HepG2 (cell line): Measurements from ENCODE around the gene NLGN2. TPM values are rescaled to one million over a fixed set of nuclear protein-coding genes. Genes with fewer than 3 reads are reported as not detected.

Experiments used
- ARNT ChIP-seq: fragments of 450-650 bp; IDR thresholded peaks from 2 replicates; pipeline ENCODE4 v1.6.1; 2017
- ATF1 ChIP-seq: IDR thresholded peaks from 2 replicates; pipeline ENCODE4 v1.6.1; 2016; ENCODE audit warnings: mild to moderate bottlenecking, control low read depth
- ETV6 ChIP-seq: sonication (generic); formaldehyde crosslinking; conservative IDR thresholded peaks from 2 replicates; pipeline ENCODE4 v1.4.0; 2020; ENCODE audit warnings: missing genetic modification reagents
- HMG20A ChIP-seq: IDR thresholded peaks from 2 replicates; pipeline ENCODE4 v1.6.1; 2016; ENCODE audit warnings: borderline replicate concordance
- HOXA5 ChIP-seq: sonication (generic); formaldehyde crosslinking; IDR thresholded peaks from 2 replicates; pipeline ENCODE4 v1.4.0; 2020; ENCODE audit warnings: missing genetic modification reagents
- KAT7 ChIP-seq: IDR thresholded peaks from 2 replicates; pipeline ENCODE4 v1.6.1; 2018; ENCODE audit warnings: borderline replicate concordance, missing compliant biosample characterization
- PAXIP1 ChIP-seq: sonication (generic); formaldehyde crosslinking; conservative IDR thresholded peaks from 2 replicates; pipeline ENCODE4 v1.4.0; 2020; ENCODE audit warnings: mild to moderate bottlenecking, missing genetic modification reagents, moderate library complexity
- RAD21 ChIP-seq: fragments of 450-650 bp; formaldehyde crosslinking; IDR thresholded peaks from 2 replicates; pipeline ENCODE4 v1.5.0; 2020; ENCODE audit warnings: mild to moderate bottlenecking
- REL ChIP-seq: sonication (generic); formaldehyde crosslinking; conservative IDR thresholded peaks from 2 replicates; pipeline ENCODE4 v1.8.0; 2022; ENCODE audit warnings: mild to moderate bottlenecking, missing genetic modification reagents, moderate library complexity
- RFX1 ChIP-seq: fragments of 450-650 bp; IDR thresholded peaks from 2 replicates; pipeline ENCODE4 v1.6.1; 2017
- SSRP1 ChIP-seq: IDR thresholded peaks from 2 replicates; pipeline ENCODE4 v1.6.1; 2016; ENCODE audit warnings: control low read depth
- TGIF2 ChIP-seq: IDR thresholded peaks from 2 replicates; pipeline ENCODE4 v1.6.1; 2016; ENCODE audit warnings: control low read depth, missing compliant biosample characterization
- ZBTB7A ChIP-seq: sonication (generic); formaldehyde crosslinking; IDR thresholded peaks from 2 replicates; pipeline ENCODE4 v1.8.0; 2022; ENCODE audit warnings: mild to moderate bottlenecking, missing genetic modification reagents
- ZKSCAN5 ChIP-seq: sonication (generic); formaldehyde crosslinking; IDR thresholded peaks from 2 replicates; pipeline ENCODE4 v1.5.1; 2020; ENCODE audit warnings: mild to moderate bottlenecking, missing genetic modification reagents
- ZNF577 ChIP-seq: sonication (generic); formaldehyde crosslinking; IDR thresholded peaks from 2 replicates; pipeline ENCODE4 v1.4.0; 2020; ENCODE audit warnings: mild to moderate bottlenecking, low read depth, missing genetic modification reagents, borderline replicate concordance
- ZNF670 ChIP-seq: sonication (generic); formaldehyde crosslinking; IDR thresholded peaks from 2 replicates; pipeline ENCODE4 v1.8.0; 2022; ENCODE audit warnings: mild to moderate bottlenecking, missing genetic modification reagents, borderline replicate concordance
- ZSCAN9 ChIP-seq: IDR thresholded peaks from 2 replicates; pipeline ENCODE4 v1.6.1; 2016; ENCODE audit warnings: borderline replicate concordance
- ZUFSP ChIP-seq: sonication (generic); formaldehyde crosslinking; IDR thresholded peaks from 2 replicates; pipeline ENCODE4 v1.9.0; 2021; ENCODE audit warnings: missing genetic modification reagents, mild to moderate bottlenecking, borderline replicate concordance
- polyA plus RNA-seq, 8 experiments: library from polyadenylated mRNA; depleted of rRNA in 3 of 8; stranded (reverse) in 7 of 8; unstranded in 1 of 8; fragments of >200 nt; fragmentation: Illumina TruSeq in 4 of 8; extraction: Trizol in 4 of 8; gene quantifications; 2 replicates each; pipeline versions ENCODE4 v1.2.1 to v1.2.3, GENCODE V29; 2011 to 2016; ENCODE audit warnings: low read depth in 4 of 8, missing spikeins in 1 of 8, mixed read lengths in 1 of 8; ENCODE audit not compliant: insufficient read depth in 1 of 8
- total RNA-seq, 5 experiments: library from RNA; depleted of rRNA; stranded (reverse); fragments of >200 nt; fragmentation: Illumina TruSeq; extraction: Trizol; gene quantifications; 2 replicates each; pipeline ENCODE4 v1.2.3, GENCODE V29; 2016; ENCODE audit warnings: low read depth in 1 of 5
- TF ChIP-seq, protein P1 (sequence below): sonication (generic); formaldehyde crosslinking; IDR thresholded peaks from 2 replicates; pipeline ENCODE4 v1.4.0; 2020; ENCODE audit warnings: missing genetic modification reagents, borderline replicate concordance
- TF ChIP-seq, protein P2 (sequence below): sonication (generic); formaldehyde crosslinking; IDR thresholded peaks from 2 replicates; pipeline ENCODE4 v1.5.0; 2020; ENCODE audit warnings: missing genetic modification reagents
- TF ChIP-seq, protein P3 (sequence below): sonication (generic); formaldehyde crosslinking; IDR thresholded peaks from 2 replicates; pipeline ENCODE4 v1.4.0; 2020; ENCODE audit warnings: missing genetic modification reagents

NLGN2 gene
- total and polyA plus RNA-seq, 2 of the 13 experiments (the other 11 are each of a cell fraction or from before 2014, with no cell fraction given), result 1.9 to 11.0 TPM

GRCh38 chr17:7394452-7395191 is 13.0 kb upstream of the NLGN2 start, which contains the start of gene PLSCR3 (continued):
- TF ChIP-seq, protein P1, sequence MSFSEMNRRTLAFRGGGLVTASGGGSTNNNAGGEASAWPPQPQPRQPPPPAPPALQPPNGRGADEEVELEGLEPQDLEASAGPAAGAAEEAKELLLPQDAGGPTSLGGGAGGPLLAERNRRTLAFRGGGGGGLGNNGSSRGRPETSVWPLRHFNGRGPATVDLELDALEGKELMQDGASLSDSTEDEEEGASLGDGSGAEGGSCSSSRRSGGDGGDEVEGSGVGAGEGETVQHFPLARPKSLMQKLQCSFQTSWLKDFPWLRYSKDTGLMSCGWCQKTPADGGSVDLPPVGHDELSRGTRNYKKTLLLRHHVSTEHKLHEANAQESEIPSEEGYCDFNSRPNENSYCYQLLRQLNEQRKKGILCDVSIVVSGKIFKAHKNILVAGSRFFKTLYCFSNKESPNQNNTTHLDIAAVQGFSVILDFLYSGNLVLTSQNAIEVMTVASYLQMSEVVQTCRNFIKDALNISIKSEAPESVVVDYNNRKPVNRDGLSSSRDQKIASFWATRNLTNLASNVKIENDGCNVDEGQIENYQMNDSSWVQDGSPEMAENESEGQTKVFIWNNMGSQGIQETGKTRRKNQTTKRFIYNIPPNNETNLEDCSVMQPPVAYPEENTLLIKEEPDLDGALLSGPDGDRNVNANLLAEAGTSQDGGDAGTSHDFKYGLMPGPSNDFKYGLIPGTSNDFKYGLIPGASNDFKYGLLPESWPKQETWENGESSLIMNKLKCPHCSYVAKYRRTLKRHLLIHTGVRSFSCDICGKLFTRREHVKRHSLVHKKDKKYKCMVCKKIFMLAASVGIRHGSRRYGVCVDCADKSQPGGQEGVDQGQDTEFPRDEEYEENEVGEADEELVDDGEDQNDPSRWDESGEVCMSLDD (CRISPR knock-in tag), result no peak
- TF ChIP-seq HMG20A (CRISPR knock-in tag) (no peak), RAD21 (CRISPR knock-in tag) (peak; percentile 43; the same call in 1 of the 2 replicates), ZKSCAN5 (CRISPR knock-in tag) (no peak), REL (CRISPR knock-in tag) (peak; percentile 73; the same call in 1 of the 2 replicates), ZSCAN9 (CRISPR knock-in tag) (no peak), HOXA5 (CRISPR knock-in tag) (no peak; the same call in 1 of the 2 replicates), ETV6 (CRISPR knock-in tag) (no peak), ZBTB7A (peak; percentile 17; the same call in 1 of the 2 replicates), ZUFSP (no peak), SSRP1 (CRISPR knock-in tag) (no peak), ZNF670 (no peak), RFX1 (no peak), ARNT (no peak), ATF1 (CRISPR knock-in tag) (no peak), TGIF2 (no peak), KAT7 (CRISPR knock-in tag) (no peak), ZNF577 (CRISPR knock-in tag) (no peak), PAXIP1 (CRISPR knock-in tag) (no peak; the same call in 1 of the 2 replicates)
- TF ChIP-seq, protein P2, sequence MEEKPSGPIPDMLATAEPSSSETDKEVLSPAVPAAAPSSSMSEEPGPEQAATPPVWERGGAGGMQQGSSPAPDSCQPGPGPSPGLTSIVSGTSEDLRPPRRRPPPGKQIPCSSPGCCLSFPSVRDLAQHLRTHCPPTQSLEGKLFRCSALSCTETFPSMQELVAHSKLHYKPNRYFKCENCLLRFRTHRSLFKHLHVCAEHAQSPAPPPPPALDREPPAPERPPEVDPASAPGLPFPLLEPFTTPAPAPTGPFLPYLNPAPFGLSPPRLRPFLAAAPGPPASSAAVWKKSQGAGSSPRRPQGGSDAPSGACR (CRISPR knock-in tag), result no peak
- TF ChIP-seq, protein P3, sequence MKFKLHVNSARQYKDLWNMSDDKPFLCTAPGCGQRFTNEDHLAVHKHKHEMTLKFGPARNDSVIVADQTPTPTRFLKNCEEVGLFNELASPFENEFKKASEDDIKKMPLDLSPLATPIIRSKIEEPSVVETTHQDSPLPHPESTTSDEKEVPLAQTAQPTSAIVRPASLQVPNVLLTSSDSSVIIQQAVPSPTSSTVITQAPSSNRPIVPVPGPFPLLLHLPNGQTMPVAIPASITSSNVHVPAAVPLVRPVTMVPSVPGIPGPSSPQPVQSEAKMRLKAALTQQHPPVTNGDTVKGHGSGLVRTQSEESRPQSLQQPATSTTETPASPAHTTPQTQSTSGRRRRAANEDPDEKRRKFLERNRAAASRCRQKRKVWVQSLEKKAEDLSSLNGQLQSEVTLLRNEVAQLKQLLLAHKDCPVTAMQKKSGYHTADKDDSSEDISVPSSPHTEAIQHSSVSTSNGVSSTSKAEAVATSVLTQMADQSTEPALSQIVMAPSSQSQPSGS (CRISPR knock-in tag), result no peak
